T-helper 1 cell treated with Interleukin-12 subunit alpha and Interleukin-12 subunit beta and Interleukin-4 antibody, amounts not matched to agents 30 μg/mL and 1 μg/mL, for 36 hours (primary cell): ENCODE measurements around the gene TMCC1.

Source experiments
- H3K27ac Mint-ChIP-seq: one replicate; pipeline ENCODE4 v1.8.0; 2021; ENCODE audit warnings: mild to moderate bottlenecking, mixed read lengths
- H3K27me3 Mint-ChIP-seq: one replicate; pipeline ENCODE4 v1.8.0; 2021; ENCODE audit warnings: low read depth, mixed read lengths
- H3K36me3 Mint-ChIP-seq: one replicate; pipeline ENCODE4 v1.8.0; 2021; ENCODE audit warnings: low read depth, mixed read lengths
- H3K4me1 Mint-ChIP-seq: one replicate; pipeline ENCODE4 v1.8.0; 2021; ENCODE audit warnings: low read depth, mixed read lengths
- H3K4me3 Mint-ChIP-seq: one replicate; pipeline ENCODE4 v1.8.0; 2021; ENCODE audit warnings: mild to moderate bottlenecking, moderate library complexity, mixed read lengths
- H3K9me3 Mint-ChIP-seq: one replicate; pipeline ENCODE4 v1.8.0; 2021; ENCODE audit warnings: mixed read lengths

Gene TMCC1

DNA sequence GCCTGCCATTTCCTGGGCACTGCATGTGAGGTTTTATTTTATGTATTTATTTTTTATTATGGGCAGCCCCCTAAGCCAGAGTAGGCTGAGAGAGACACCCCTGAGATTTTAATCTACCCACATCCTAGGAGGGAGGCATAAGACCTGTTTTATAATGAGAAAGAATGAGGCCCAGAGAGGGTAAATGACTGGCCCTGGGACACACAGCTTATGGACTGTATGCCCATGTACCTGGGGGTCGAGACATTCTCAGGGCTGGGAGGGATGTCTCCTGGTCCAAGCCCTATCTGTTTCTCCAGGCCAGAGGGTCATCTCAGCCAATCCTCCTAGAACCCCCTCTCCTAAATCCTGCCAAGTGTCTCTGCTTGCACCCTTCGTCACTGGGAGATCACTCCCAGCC, 293.2 kb downstream of the TMCC1 start:
- Mint-ChIP-seq H3K36me3 (no peaks in the 10 kb centered on the region), H3K4me1 (no peaks in the 10 kb centered on the region), H3K27me3 (peaks cover 53% of the 10 kb centered on the region), H3K9me3 (no peaks in the 10 kb centered on the region), H3K4me3 (no peak overlapping the region), H3K27ac (no peak overlapping the region)

GRCh38 chr3:129599607-129600006, 293.9 kb downstream of the TMCC1 start:
- Mint-ChIP-seq H3K36me3 (no peaks in the 10 kb centered on the region), H3K9me3 (no peaks in the 10 kb centered on the region), H3K4me1 (no peaks in the 10 kb centered on the region), H3K27me3 (peaks cover 53% of the 10 kb centered on the region), H3K27ac (no peak overlapping the region), H3K4me3 (no peak overlapping the region)

DNA sequence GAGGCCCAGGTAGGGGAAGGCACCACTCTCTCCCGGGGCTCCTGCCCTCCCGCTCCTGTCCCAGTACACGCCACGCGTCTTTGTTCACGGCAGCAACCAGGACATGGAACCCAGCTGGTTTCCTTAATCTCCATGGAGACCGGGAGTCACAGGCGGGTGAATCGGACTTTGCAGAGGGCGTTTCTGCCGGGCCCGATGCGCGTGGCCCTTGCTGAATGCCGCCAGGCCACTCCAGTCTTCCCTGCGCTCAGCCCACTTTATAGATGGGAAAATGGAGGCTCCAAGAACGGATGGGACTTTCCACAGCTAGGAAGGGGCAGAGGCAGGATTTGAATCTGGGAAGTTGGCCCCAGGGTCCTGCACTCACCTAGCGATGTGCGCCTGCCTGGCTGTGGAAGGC, 294.4 kb downstream of the TMCC1 start:
- Mint-ChIP-seq H3K4me3 (no peak overlapping the region), H3K27ac (no peak overlapping the region), H3K36me3 (no peaks in the 10 kb centered on the region), H3K27me3 (peaks cover 52% of the 10 kb centered on the region), H3K9me3 (no peaks in the 10 kb centered on the region), H3K4me1 (peaks cover 2% of the 10 kb centered on the region)

GRCh38 chr3:129598484-129598883, 295.0 kb downstream of the TMCC1 start:
- H3K27me3 Mint-ChIP-seq: peaks cover 52% of the 10 kb centered on the region
- H3K4me3 Mint-ChIP-seq: no peak overlapping the region
- peaks cover 7% of the 10 kb centered on the region for H3K4me1 Mint-ChIP-seq

DNA sequence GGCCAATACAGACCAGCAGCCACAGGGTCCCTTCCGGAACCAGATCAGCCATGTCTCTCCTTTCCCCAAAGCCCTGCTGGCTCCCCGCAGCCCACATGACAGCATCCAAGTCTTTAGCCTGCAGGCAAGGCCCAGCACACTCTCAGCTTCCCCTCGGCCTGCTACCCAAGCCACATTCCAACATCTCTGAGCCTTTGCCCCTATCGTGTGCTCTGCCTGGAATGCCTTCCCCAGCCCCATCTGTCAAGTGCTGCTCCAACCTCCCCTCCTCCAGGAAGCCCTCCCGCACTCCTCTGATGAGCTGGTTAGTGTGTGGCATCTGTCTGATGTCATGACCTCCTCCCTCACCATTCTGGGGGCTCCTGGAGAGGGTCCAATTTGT, 295.5 kb downstream of the TMCC1 start:
- H3K27ac Mint-ChIP-seq: no peak overlapping the region
- no peak overlapping the region for H3K4me3 Mint-ChIP-seq
- H3K36me3 Mint-ChIP-seq: no peaks in the 10 kb centered on the region
- H3K9me3 Mint-ChIP-seq: no peaks in the 10 kb centered on the region
- peaks cover 52% of the 10 kb centered on the region for H3K27me3 Mint-ChIP-seq
- peaks cover 12% of the 10 kb centered on the region for H3K4me1 Mint-ChIP-seq

More at GRCh38 chr3:129598484-129598883, 295.0 kb downstream of the TMCC1 start:
- no peaks in the 10 kb centered on the region for H3K36me3 Mint-ChIP-seq
- no peak overlapping the region for H3K27ac Mint-ChIP-seq
- no peaks in the 10 kb centered on the region for H3K9me3 Mint-ChIP-seq
